RWPE1 (cell line): ENCODE data around the gene SLC16A7.

Experiments used
- CTCF ChIA-PET: fragments of 350-600 bp; sonication (Branson Sonifier 250); formaldehyde crosslinking; extraction: SDS; loops from one replicate; lab custom pipeline; 2021; lab: Yijun Ruan, JAX
- POLR2A ChIA-PET: fragments of 400-600 bp; formaldehyde crosslinking; extraction: SDS; loops from one replicate; lab custom pipeline; 2020; ENCODE audit warnings: antibody characterized with exemption; ENCODE audit not compliant: low non-redundant PET; lab: Yijun Ruan, JAX
- DNase-seq: peaks from one replicate; pipeline ENCODE4 v3.0.0; 2012; ENCODE audit warnings: low spot score
- H3K27ac ChIP-seq: fragments of 450-650 bp; 2 replicates; pipeline ENCODE4 v1.5.1; 2017
- TF ChIP-seq, protein P1 (sequence below): fragments of 450-650 bp; conservative IDR thresholded peaks from 2 replicates; pipeline ENCODE4 v1.5.1; 2017; ENCODE audit warnings: low read depth, mild to moderate bottlenecking

The SLC16A7 gene

DNA sequence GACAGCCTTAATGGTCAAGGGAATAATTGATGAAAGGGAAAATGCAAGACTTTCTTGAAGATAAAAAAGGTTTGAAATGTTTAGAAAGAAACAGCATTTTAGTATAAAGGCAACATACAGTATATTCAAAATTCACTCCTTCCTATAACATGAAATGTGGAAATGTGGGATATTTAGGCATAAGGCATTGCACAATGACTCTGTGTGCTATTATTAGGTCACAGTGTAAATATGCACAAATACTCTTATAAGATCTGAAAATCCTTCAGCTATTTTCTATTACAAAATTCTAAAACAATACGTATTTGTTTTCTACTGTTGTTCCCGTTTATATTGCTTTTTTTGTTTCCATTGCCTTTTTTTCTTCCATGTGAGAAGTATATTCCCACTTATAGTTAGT, 127.7 kb downstream of the SLC16A7 start:
- TF ChIP-seq, protein P1, sequence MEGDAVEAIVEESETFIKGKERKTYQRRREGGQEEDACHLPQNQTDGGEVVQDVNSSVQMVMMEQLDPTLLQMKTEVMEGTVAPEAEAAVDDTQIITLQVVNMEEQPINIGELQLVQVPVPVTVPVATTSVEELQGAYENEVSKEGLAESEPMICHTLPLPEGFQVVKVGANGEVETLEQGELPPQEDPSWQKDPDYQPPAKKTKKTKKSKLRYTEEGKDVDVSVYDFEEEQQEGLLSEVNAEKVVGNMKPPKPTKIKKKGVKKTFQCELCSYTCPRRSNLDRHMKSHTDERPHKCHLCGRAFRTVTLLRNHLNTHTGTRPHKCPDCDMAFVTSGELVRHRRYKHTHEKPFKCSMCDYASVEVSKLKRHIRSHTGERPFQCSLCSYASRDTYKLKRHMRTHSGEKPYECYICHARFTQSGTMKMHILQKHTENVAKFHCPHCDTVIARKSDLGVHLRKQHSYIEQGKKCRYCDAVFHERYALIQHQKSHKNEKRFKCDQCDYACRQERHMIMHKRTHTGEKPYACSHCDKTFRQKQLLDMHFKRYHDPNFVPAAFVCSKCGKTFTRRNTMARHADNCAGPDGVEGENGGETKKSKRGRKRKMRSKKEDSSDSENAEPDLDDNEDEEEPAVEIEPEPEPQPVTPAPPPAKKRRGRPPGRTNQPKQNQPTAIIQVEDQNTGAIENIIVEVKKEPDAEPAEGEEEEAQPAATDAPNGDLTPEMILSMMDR, result no peak
- no peak for DNase-seq
- no peak overlapping the region for H3K27ac ChIP-seq
- POLR2A ChIA-PET, result no interaction called here
- CTCF ChIA-PET, result no interaction called here

DNA sequence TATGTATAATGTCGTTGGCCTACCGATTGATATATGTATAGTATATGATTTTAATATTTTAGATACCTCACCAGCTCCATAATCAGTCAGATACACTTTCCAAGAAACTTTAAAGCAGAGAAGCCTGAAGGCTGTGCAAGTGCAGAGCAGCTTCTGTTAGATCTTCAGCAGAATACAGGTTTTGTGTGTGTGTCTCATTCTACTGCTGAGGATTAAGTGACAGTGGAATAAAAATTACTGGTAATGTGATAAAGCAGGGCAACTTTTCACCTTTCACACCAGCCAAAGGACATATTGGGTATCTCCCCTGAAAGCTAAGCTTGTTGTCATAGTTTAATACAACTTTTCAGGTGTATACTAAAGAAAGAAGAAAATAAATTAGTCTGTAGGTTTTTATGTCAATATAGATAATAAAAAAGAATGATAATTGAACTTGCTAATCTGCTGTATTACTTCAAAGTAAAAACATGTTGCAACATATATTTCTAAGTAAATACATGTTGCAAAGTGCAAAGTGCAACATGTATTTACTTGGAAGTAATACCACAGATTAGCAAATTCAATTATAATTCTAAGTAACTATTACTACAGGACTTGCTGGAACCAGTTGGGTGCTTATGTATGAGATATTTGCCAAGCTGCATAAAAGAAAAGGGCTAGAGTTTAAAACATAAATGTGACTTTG, 128.3 kb downstream of the SLC16A7 start:
- CTCF ChIA-PET, result no interaction called here
- TF ChIP-seq, protein P1, result no peak

DNA sequence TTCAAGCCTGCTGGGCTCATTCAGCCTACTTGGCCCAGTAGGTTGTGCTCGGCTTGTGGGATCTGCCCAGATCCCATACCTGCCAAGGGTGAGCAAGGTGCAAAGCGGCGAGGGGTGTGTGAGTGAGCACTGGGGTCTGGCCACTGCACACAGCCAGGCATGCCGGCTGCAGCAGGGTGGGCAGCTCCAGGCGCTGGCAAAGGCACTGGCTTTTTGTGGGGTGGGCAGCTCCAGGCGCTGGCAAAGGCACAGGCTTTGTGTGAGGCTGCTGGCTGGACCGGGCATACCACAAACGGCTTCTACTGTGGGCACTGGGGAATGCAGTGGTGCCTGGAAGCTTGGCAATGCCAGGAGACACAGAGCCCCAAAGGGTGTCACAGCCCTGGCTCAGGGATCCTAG, 137.4 kb downstream of the SLC16A7 start:
- TF ChIP-seq, protein P1, result no peak
- ChIA-PET CTCF (no interaction called here), POLR2A (no interaction called here)
- no peak for DNase-seq
- no peak overlapping the region for H3K27ac ChIP-seq

More for the DNA sequence above, 128.3 kb downstream of the SLC16A7 start:
- POLR2A ChIA-PET, result no interaction called here
- H3K27ac ChIP-seq, result no peak overlapping the region
- no peak for DNase-seq

DNA sequence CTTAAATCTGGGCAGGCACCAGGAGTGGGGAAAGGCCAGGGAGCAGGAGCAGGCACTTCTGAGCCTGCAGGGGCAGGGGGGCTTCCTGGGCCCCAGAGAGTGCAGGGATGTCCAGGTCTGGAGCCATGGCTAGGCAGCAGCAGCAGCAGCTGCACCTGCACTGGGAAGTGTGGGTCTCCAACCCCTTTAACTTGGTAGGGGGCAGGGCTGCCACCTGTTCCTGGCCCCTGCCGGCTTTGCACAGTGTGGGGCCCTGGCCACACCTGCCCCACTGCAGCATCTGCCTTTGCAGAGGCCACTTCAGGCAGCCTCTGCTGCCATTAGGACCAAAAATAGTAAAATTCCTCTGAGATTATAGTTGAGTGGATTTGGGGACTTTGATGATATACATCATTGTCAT, 138.5 kb downstream of the SLC16A7 start:
- TF ChIP-seq, protein P1, result no peak
- no peak for DNase-seq
- ChIA-PET CTCF (no interaction called here), POLR2A (no interaction called here)
- H3K27ac ChIP-seq, result no peak overlapping the region

DNA sequence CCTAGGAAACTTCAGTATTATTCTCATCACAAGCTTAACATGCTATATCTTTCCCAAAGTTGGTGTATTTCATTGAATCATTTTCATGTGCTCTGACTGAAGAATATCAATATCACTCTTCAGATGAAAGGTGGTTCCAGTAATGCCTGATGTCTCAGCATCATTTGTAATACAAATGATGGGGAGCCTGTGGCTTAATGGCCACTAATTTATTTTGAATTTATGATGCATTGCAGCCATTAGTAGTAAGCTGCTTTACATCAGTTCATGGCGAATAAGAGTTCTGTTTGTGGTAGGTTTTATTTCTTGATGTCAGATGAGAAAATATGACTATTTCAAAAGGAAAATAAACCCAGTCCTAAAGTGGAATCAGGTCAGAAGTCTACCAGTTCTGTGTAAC, 139.4 kb downstream of the SLC16A7 start:
- POLR2A ChIA-PET, result no interaction called here
- CTCF ChIA-PET, result no interaction called here
- TF ChIP-seq, protein P1, result no peak
- H3K27ac ChIP-seq, result no peak overlapping the region
- DNase-seq, result no peak

DNA sequence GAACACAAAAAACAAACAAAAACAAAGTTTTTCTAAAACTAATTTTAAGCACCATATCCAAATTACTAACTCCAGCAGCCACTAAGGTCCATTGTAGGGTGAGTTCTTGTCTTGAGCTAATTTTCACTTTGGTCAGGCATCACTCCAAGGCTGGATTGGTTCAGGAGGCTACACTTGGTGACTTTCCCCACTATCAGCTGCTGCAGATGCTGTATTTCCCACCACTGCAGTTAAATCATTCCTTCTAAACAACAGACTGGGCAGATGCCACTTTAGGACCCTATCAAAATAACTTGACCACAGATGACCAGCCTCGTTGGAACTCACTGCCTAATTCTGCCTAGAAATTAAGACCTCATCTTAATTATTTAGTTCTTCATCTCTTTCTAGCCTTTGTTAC, 140.5 kb downstream of the SLC16A7 start:
- CTCF ChIA-PET, result no interaction called here
- TF ChIP-seq, protein P1, result no peak
- H3K27ac ChIP-seq, result no peak overlapping the region
- POLR2A ChIA-PET, result no interaction called here
- DNase-seq, result no peak
